H9 (cell line): ENCODE data around the gene ARMC9. TPM values are rescaled to one million over a fixed set of nuclear protein-coding genes. Genes with fewer than 3 reads are reported as not detected.

Source experiments
- DNase-seq: peaks from one replicate; pipeline ENCODE4 v3.0.0-alpha.2; 2017
- H2AFZ ChIP-seq: one replicate; pipeline ENCODE4 v1.6.1; 2013; ENCODE audit warnings: mild to moderate bottlenecking, low read length, control low read depth, moderate library complexity
- H2AK5ac ChIP-seq: 2 replicates; pipeline ENCODE4 v1.6.1; 2013; ENCODE audit warnings: low read length, control low read depth, mixed read lengths; ENCODE audit not compliant: insufficient read length
- H2BK120ac ChIP-seq: one replicate; pipeline ENCODE4 v1.6.1; 2013; ENCODE audit warnings: low read depth, mild to moderate bottlenecking, low read length, control low read depth, inconsistent platforms; ENCODE audit not compliant: poor library complexity, severe bottlenecking
- H2BK12ac ChIP-seq: 2 replicates; pipeline ENCODE4 v1.6.1; 2013; ENCODE audit warnings: low read length, control low read depth, mixed read lengths, low read depth; ENCODE audit not compliant: insufficient read length
- H2BK15ac ChIP-seq: 2 replicates; pipeline ENCODE4 v1.6.1; 2013; ENCODE audit warnings: low read depth, low read length, control low read depth
- H2BK20ac ChIP-seq: one replicate; pipeline ENCODE4 v1.6.1; 2013; ENCODE audit warnings: low read depth, mild to moderate bottlenecking, low read length, control low read depth, inconsistent platforms; ENCODE audit not compliant: poor library complexity, severe bottlenecking
- H2BK5ac ChIP-seq: 2 replicates; pipeline ENCODE4 v1.6.1; 2013; ENCODE audit warnings: low read length, control low read depth, mixed read lengths; ENCODE audit not compliant: insufficient read length
- H3K14ac ChIP-seq: 2 replicates; pipeline ENCODE4 v1.6.1; 2013; ENCODE audit warnings: low read length, control low read depth; ENCODE audit not compliant: insufficient read depth
- H3K18ac ChIP-seq: 2 replicates; pipeline ENCODE4 v1.6.1; 2013; ENCODE audit warnings: low read depth, mild to moderate bottlenecking, mixed read lengths, low read length, control low read depth; ENCODE audit not compliant: insufficient read length
- H3K23ac ChIP-seq: 2 replicates; pipeline ENCODE4 v1.6.1; 2013; ENCODE audit warnings: low read length, control low read depth, mixed read lengths, low read depth; ENCODE audit not compliant: insufficient read length
- H3K23me2 ChIP-seq: 2 replicates; pipeline ENCODE4 v1.6.1; 2013; ENCODE audit warnings: low read depth, mild to moderate bottlenecking, mixed read lengths, low read length, control low read depth; ENCODE audit not compliant: insufficient read length, poor library complexity, severe bottlenecking
- H3K27ac ChIP-seq: 2 replicates; pipeline ENCODE4 v1.5.1; 2013; ENCODE audit warnings: low read length, control low read depth, mixed read lengths, low read depth; ENCODE audit not compliant: insufficient read length
- H3K27me3 ChIP-seq: 2 replicates; pipeline ENCODE4 v1.6.1; 2013; ENCODE audit warnings: low read length, control low read depth, inconsistent platforms; ENCODE audit not compliant: insufficient read depth
- H3K4ac ChIP-seq: 2 replicates; pipeline ENCODE4 v1.6.1; 2013; ENCODE audit warnings: low read depth, mild to moderate bottlenecking, control low read depth, inconsistent platforms, low read length, moderate library complexity
- H3K4me1 ChIP-seq: 2 replicates; pipeline ENCODE4 v1.6.1; 2013; ENCODE audit warnings: low read length, control low read depth, inconsistent platforms; ENCODE audit not compliant: insufficient read depth
- H3K4me2 ChIP-seq: 2 replicates; pipeline ENCODE4 v1.6.1; 2013; ENCODE audit warnings: low read length, control low read depth, mixed read lengths; ENCODE audit not compliant: insufficient read length, insufficient read depth
- H3K56ac ChIP-seq: 2 replicates; pipeline ENCODE4 v1.6.1; 2013; ENCODE audit warnings: low read depth, mild to moderate bottlenecking, mixed read lengths, low read length, control low read depth; ENCODE audit not compliant: insufficient read length
- H3K79me1 ChIP-seq: 2 replicates; pipeline ENCODE4 v1.6.1; 2013; ENCODE audit warnings: low read depth, mild to moderate bottlenecking, moderate library complexity, low read length, control low read depth, inconsistent platforms; ENCODE audit not compliant: insufficient read depth, poor library complexity, severe bottlenecking
- H3K79me2 ChIP-seq: 2 replicates; pipeline ENCODE4 v1.6.1; 2013; ENCODE audit warnings: low read length, control low read depth, inconsistent platforms; ENCODE audit not compliant: insufficient read depth
- H3K9ac ChIP-seq: 2 replicates; pipeline ENCODE4 v1.6.1; 2013; ENCODE audit warnings: low read length, control low read depth, mixed read lengths; ENCODE audit not compliant: insufficient read length; ENCODE audit errors: extremely low read depth
- H3K9me3 ChIP-seq: one replicate; pipeline ENCODE4 v1.6.1; 2013; ENCODE audit warnings: low read depth, low read length, inconsistent platforms; ENCODE audit not compliant: control insufficient read depth
- H3T11ph ChIP-seq: one replicate; pipeline ENCODE4 v1.6.1; 2013; ENCODE audit warnings: mild to moderate bottlenecking, low read length, control low read depth, inconsistent platforms
- H4K20me1 ChIP-seq: one replicate; pipeline ENCODE4 v1.6.1; 2013; ENCODE audit not compliant: control insufficient read depth, insufficient read length, insufficient read depth
- H4K5ac ChIP-seq: 2 replicates; pipeline ENCODE4 v1.6.1; 2013; ENCODE audit warnings: low read depth, mild to moderate bottlenecking, mixed read lengths, low read length, control low read depth; ENCODE audit not compliant: insufficient read length
- H4K8ac ChIP-seq: replicated peaks from 2 replicates; pipeline ENCODE4 v1.6.1; 2013; ENCODE audit warnings: low read length, control low read depth, mixed read lengths, low read depth; ENCODE audit not compliant: insufficient read length
- H4K91ac ChIP-seq: 2 replicates; pipeline ENCODE4 v1.6.1; 2013; ENCODE audit warnings: low read depth, mild to moderate bottlenecking, moderate library complexity, mixed read lengths, low read length, control low read depth; ENCODE audit not compliant: insufficient read length
- H3K27ac Mint-ChIP-seq, 3 experiments: 2 replicates in 2 of 3; 3 replicates in 1 of 3; pipeline ENCODE4 v1.8.0; 2020 to 2021; ENCODE audit warnings: mixed read lengths in 3 of 3, mild to moderate bottlenecking in 1 of 3, moderate library complexity in 1 of 3
- H3K27me3 Mint-ChIP-seq: 2 replicates; pipeline ENCODE4 v1.8.0; 2021; ENCODE audit warnings: low read depth, mild to moderate bottlenecking, moderate library complexity, mixed read lengths
- H3K36me3 Mint-ChIP-seq, 3 experiments: 2 replicates in 2 of 3; 3 replicates in 1 of 3; pipeline ENCODE4 v1.8.0; 2020 to 2021; ENCODE audit warnings: low read depth in 3 of 3, mixed read lengths in 3 of 3; ENCODE audit not compliant: insufficient read depth in 1 of 3
- H3K4me1 Mint-ChIP-seq, 2 experiments: 2 replicates each; pipeline ENCODE4 v1.8.0; 2020; ENCODE audit warnings: mixed read lengths in 2 of 2
- H3K4me3 Mint-ChIP-seq, 2 experiments: 2 replicates in 1 of 2; 3 replicates in 1 of 2; pipeline ENCODE4 v1.8.0; 2020 to 2021; ENCODE audit warnings: mild to moderate bottlenecking in 2 of 2, mixed read lengths in 2 of 2, moderate library complexity in 1 of 2
- H3K9me3 Mint-ChIP-seq, 2 experiments: 2 replicates in 1 of 2; 3 replicates in 1 of 2; pipeline ENCODE4 v1.8.0; 2020; ENCODE audit warnings: mild to moderate bottlenecking in 2 of 2, mixed read lengths in 2 of 2, moderate library complexity in 1 of 2
- WGBS: extraction: QIAGEN DNeasy Blood & Tissue Kit; methylation state at CpG from one replicate; pipeline ENCODE4 v1.1.7; 2013; ENCODE audit warnings: missing lambda C conversion rate, low lambda C conversion rate, mixed read lengths; ENCODE audit not compliant: insufficient read length; ENCODE audit errors: extremely low coverage; 5-methylcytosine and 5-hydroxymethylcytosine counted together
- total RNA-seq: library from RNA; stranded (reverse); gene quantifications from 2 replicates; pipeline ENCODE4 v1.2.1, GENCODE V29; 2021
- TF ChIP-seq, protein P1 (sequence below): fragments of 200-600 bp; sonication (generic); conservative IDR thresholded peaks from 3 replicates; pipeline ENCODE4 v1.8.0; 2021; ENCODE audit warnings: antibody characterized with exemption, mild to moderate bottlenecking

ARMC9 gene
- total RNA-seq, 1 experiment from 2014 or later = 37.6 TPM

- no peak overlapping the region for H2BK120ac ChIP-seq
- no peak overlapping the region for H4K5ac ChIP-seq
- no peak overlapping the region for H3K18ac ChIP-seq
- no peaks in the 10 kb centered on the region for H3K23me2 ChIP-seq
- no peaks in the 10 kb centered on the region for H3K79me1 ChIP-seq
- H2BK12ac ChIP-seq = no peak overlapping the region
- no peak overlapping the region for H3K27ac ChIP-seq
- H4K91ac ChIP-seq = no peak overlapping the region
- H2BK5ac ChIP-seq = no peak overlapping the region
- no peak overlapping the region for H2BK20ac ChIP-seq
- H2AFZ ChIP-seq = no peak overlapping the region
- no peak overlapping the region for H3K27ac Mint-ChIP-seq
- H3K27me3 Mint-ChIP-seq = no peaks in the 10 kb centered on the region; the same call in 1 of the 2 replicates
- no peak overlapping the region for H3K4me3 Mint-ChIP-seq
- H4K8ac ChIP-seq = no peak overlapping the region
- H3K4me1 ChIP-seq = peaks cover 4% of the 10 kb centered on the region; the same call in 1 of the 2 replicates
- no peak overlapping the region for H3K9ac ChIP-seq
- H2BK15ac ChIP-seq = no peak overlapping the region
- peaks cover 27% of the 10 kb centered on the region in 2 experiments for H3K4me1 Mint-ChIP-seq
- no peak for DNase-seq
- no peaks in the 10 kb centered on the region; a peak in 1 of 7 replicates for H3K36me3 Mint-ChIP-seq
- no peak overlapping the region for H3K56ac ChIP-seq
- H3K9me3 Mint-ChIP-seq = no peaks in the 10 kb centered on the region
- no peak overlapping the region for H2AK5ac ChIP-seq
- no peak overlapping the region for H3K4ac ChIP-seq
- H3T11ph ChIP-seq = no peak overlapping the region
- H3K79me2 ChIP-seq = no peaks in the 10 kb centered on the region
- H3K23ac ChIP-seq = no peak overlapping the region
- no peaks in the 10 kb centered on the region for H4K20me1 ChIP-seq
- H3K4me2 ChIP-seq = no peak overlapping the region
- H3K14ac ChIP-seq = no peak overlapping the region
- H3K9me3 ChIP-seq = no peaks in the 10 kb centered on the region
- WGBS = no CpG with 5 or more reads among the region's 8 CpGs
- TF ChIP-seq, protein P1, sequence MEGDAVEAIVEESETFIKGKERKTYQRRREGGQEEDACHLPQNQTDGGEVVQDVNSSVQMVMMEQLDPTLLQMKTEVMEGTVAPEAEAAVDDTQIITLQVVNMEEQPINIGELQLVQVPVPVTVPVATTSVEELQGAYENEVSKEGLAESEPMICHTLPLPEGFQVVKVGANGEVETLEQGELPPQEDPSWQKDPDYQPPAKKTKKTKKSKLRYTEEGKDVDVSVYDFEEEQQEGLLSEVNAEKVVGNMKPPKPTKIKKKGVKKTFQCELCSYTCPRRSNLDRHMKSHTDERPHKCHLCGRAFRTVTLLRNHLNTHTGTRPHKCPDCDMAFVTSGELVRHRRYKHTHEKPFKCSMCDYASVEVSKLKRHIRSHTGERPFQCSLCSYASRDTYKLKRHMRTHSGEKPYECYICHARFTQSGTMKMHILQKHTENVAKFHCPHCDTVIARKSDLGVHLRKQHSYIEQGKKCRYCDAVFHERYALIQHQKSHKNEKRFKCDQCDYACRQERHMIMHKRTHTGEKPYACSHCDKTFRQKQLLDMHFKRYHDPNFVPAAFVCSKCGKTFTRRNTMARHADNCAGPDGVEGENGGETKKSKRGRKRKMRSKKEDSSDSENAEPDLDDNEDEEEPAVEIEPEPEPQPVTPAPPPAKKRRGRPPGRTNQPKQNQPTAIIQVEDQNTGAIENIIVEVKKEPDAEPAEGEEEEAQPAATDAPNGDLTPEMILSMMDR = no peak
- no peaks in the 10 kb centered on the region for H3K27me3 ChIP-seq
Measured at GRCh38 chr2:231182513-231182899, 15.9 kb upstream of the ARMC9 start.
